ENCODE results near the gene EYS. TPM values are rescaled to one million over a fixed set of nuclear protein-coding genes. Genes with fewer than 3 reads are reported as not detected.

Gene EYS
- total and polyA plus RNA-seq, 9 of the 15 experiments (the other 6 are each of a cell fraction or from before 2014, with no cell fraction given): 0.03 to 0.36 (median 0.10) TPM; not detected in 2

GRCh38 chr6:64230530-64230929 is 1476.5 kb downstream of the EYS start:
- Histone ChIP-seq H4K20me1 (replicated peaks; ENCODE audit: control insufficient read depth, insufficient read depth, low read length) (no peaks in the 10 kb centered on the region), H3K27ac (ENCODE audit: extremely low read depth, low read depth, low read length) (no peak overlapping the region), H3K4me3 (no peak overlapping the region), H3K9me3 (replicated peaks; ENCODE audit: control insufficient read depth, insufficient read depth, low read depth, low read length) (no peaks in the 10 kb centered on the region), H3K4me2 (ENCODE audit: insufficient read depth, low read length) (no peak overlapping the region), H3K4me1 (replicated peaks in 1 of 2; ENCODE audit: control insufficient read depth in 2 of 2, insufficient read depth in 2 of 2, low read length in 2 of 2) (no peaks in the 10 kb centered on the region), H3K27me3 (ENCODE audit: control insufficient read depth in 2 of 2, insufficient read depth in 2 of 2, low read length in 2 of 2) (no peaks in the 10 kb centered on the region), H3K79me2 (ENCODE audit: control insufficient read depth, insufficient read depth, low read length) (no peaks in the 10 kb centered on the region), H3K9me1 (ENCODE audit: control insufficient read depth, insufficient read depth, low read length) (no peaks in the 10 kb centered on the region), H3K9ac (ENCODE audit: insufficient read depth in 1 of 2, low read depth in 2 of 2, low read length in 2 of 2) (no peak overlapping the region), H2AFZ (ENCODE audit: low read depth, low read length) (no peak overlapping the region), H3K36me3 (ENCODE audit: control insufficient read depth, insufficient read depth, low read length) (no peaks in the 10 kb centered on the region)
- intact Hi-C loops (cut with micrococcal nuclease): no loop called here
- 8% methylated on average over 1 of the region's 1 CpG for WGBS (ENCODE audit: insufficient coverage, low coverage, missing lambda C conversion rate)
- ChIA-PET CTCF (ENCODE audit: low intra/inter-chr PET ratio) (no interaction called here), POLR2A (no interaction called here)
- ATAC-seq (no peak), FAIRE-seq (no peak), DNase-seq (ENCODE audit: extremely low read depth in 1 of 4, low spot score in 3 of 4) (no peak)
- no TSS peak for BruUV-seq (replicated peaks)
- in situ Hi-C loops (cut with MboI): no loop called here
- TF ChIP-seq SIN3A (IDR thresholded peaks at IDR 0.05; ENCODE audit: borderline replicate concordance in 2 of 2, control insufficient read depth in 1 of 2, low read depth in 2 of 2, low read length in 2 of 2) (no peak), ZNF184 (CRISPR knock-in tag; IDR thresholded peaks at IDR 0.05) (no peak), KAT8 (IDR thresholded peaks at IDR 0.05; ENCODE audit: low read depth) (no peak), ARID4B (CRISPR knock-in tag; IDR thresholded peaks at IDR 0.05) (no peak), ZNF133 (CRISPR knock-in tag; IDR thresholded peaks at IDR 0.05) (no peak), ZKSCAN1 (IDR thresholded peaks at IDR 0.05; ENCODE audit: low read depth, low read length) (no peak), ZNF212 (CRISPR knock-in tag; IDR thresholded peaks at IDR 0.05) (no peak), CEBPB (tag; IDR thresholded peaks at IDR 0.05) (no peak), REST (IDR thresholded peaks at IDR 0.05; ENCODE audit: borderline replicate concordance) (no peak), REST (CRISPR knock-in tag; IDR thresholded peaks at IDR 0.05; ENCODE audit: low read depth) (no peak), CBFA2T3 (IDR thresholded peaks at IDR 0.05) (no peak), RBM34 (IDR thresholded peaks at IDR 0.05; ENCODE audit: borderline replicate concordance, insufficient read depth, low read length) (no peak), CHD1 (IDR thresholded peaks at IDR 0.05; ENCODE audit: low read length) (no peak)
